ENCODE data around the gene SERP2. TPM values are rescaled to one million over a fixed set of nuclear protein-coding genes. Genes with fewer than 3 reads are reported as not detected.

The SERP2 gene
- total and polyA plus RNA-seq, 9 of the 15 experiments (the other 6 are each of a cell fraction or from before 2014, with no cell fraction given) = 0.13 TPM; not detected in 8

GRCh38 chr13:44382635-44383145 lies 9.1 kb downstream of the SERP2 start (continued):
- TF ChIP-seq HOXB6 (CRISPR knock-in tag; IDR thresholded peaks at IDR 0.05; ENCODE audit: borderline replicate concordance) = no peak
- TF ChIP-seq EP400 (IDR thresholded peaks at IDR 0.05) = no peak

GRCh38 chr13:44383945-44384344 lies 10.3 kb downstream of the SERP2 start:
- POLR2A ChIA-PET = interaction anchor here (1.0 kb wide), 1 partner anchor 9 kb away, joined by 3 read pairs; no protein-coding TSS in a partner anchor
- no peak overlapping the region for H3K4me3 ChIP-seq
- WGBS (ENCODE audit: insufficient coverage, low coverage, missing lambda C conversion rate) = 58% methylated on average over 5 of the region's 5 CpGs
- TF ChIP-seq PURB (CRISPR knock-in tag; IDR thresholded peaks at IDR 0.05; ENCODE audit: low read depth) = no peak
- no peak for TF ChIP-seq PHB2 (IDR thresholded peaks at IDR 0.05; ENCODE audit: low read depth)
- no peak for TF ChIP-seq ZNF263 (CRISPR knock-in tag; IDR thresholded peaks at IDR 0.05; ENCODE audit: borderline replicate concordance)
- no peak for TF ChIP-seq RBM39 (optimal IDR thresholded peaks at IDR 0.05; ENCODE audit: low read depth, low read length)
- no peak for TF ChIP-seq MTA3 (IDR thresholded peaks at IDR 0.05; ENCODE audit: borderline replicate concordance)
- TF ChIP-seq ETV6 (IDR thresholded peaks at IDR 0.05; ENCODE audit: borderline replicate concordance in 1 of 2, low read depth in 2 of 2, low read length in 1 of 2) = no peak
- TF ChIP-seq ETV6 (CRISPR knock-in tag; IDR thresholded peaks at IDR 0.05; ENCODE audit: borderline replicate concordance) = no peak
- no peak for TF ChIP-seq TCF7L2 (IDR thresholded peaks at IDR 0.05; ENCODE audit: low read depth, low read length)
- TF ChIP-seq ZBTB26 (CRISPR knock-in tag; IDR thresholded peaks at IDR 0.05) = no peak
- TF ChIP-seq TRIM24 (IDR thresholded peaks at IDR 0.05) = no peak
- no peak for TF ChIP-seq BRF2 (IDR thresholded peaks at IDR 0.05; ENCODE audit: borderline replicate concordance, insufficient read depth, insufficient read length)
- TF ChIP-seq ARID4B (CRISPR knock-in tag; IDR thresholded peaks at IDR 0.05) = no peak
- TF ChIP-seq KAT7 (CRISPR knock-in tag; IDR thresholded peaks at IDR 0.05; ENCODE audit: borderline replicate concordance) = no peak

More at GRCh38 chr13:44383945-44384344, 10.3 kb downstream of the SERP2 start:
- no peaks in the 10 kb centered on the region for H3K79me2 ChIP-seq (ENCODE audit: control insufficient read depth, insufficient read depth, low read length)
- H3K9ac ChIP-seq (ENCODE audit: insufficient read depth in 1 of 2, low read depth in 2 of 2, low read length in 2 of 2) = no peak overlapping the region
- no peaks in the 10 kb centered on the region for H3K36me3 ChIP-seq (ENCODE audit: control insufficient read depth, insufficient read depth, low read length)
- no peaks in the 10 kb centered on the region for H3K9me1 ChIP-seq (ENCODE audit: control insufficient read depth, insufficient read depth, low read length)
- in situ Hi-C loops (cut with MboI) (no loop called here), intact Hi-C loops (cut with micrococcal nuclease) (loop anchor here (2.0 kb wide), 1 partner anchor 53 kb away; no protein-coding TSS in a partner anchor)
- H3K4me2 ChIP-seq (ENCODE audit: insufficient read depth, low read length) = no peak overlapping the region
- no peak overlapping the region for H2AFZ ChIP-seq (ENCODE audit: low read depth, low read length)
- H4K20me1 ChIP-seq (replicated peaks; ENCODE audit: control insufficient read depth, insufficient read depth, low read length) = no peaks in the 10 kb centered on the region
- ATAC-seq (no peak), DNase-seq (ENCODE audit: extremely low read depth in 1 of 4, low spot score in 3 of 4) (no peak), FAIRE-seq (no peak)
- no peaks in the 10 kb centered on the region for H3K9me3 ChIP-seq (replicated peaks; ENCODE audit: control insufficient read depth, insufficient read depth, low read depth, low read length)
- H3K27me3 ChIP-seq (ENCODE audit: control insufficient read depth in 2 of 2, insufficient read depth in 2 of 2, low read length in 2 of 2) = no peaks in the 10 kb centered on the region
- H3K4me1 ChIP-seq (replicated peaks in 1 of 2; ENCODE audit: control insufficient read depth in 2 of 2, insufficient read depth in 2 of 2, low read length in 2 of 2) = peaks cover 28 to 44% of the 10 kb centered on the region in 2 experiments; a peak in 4 of 5 replicates
- BruUV-seq (replicated peaks) = no TSS peak
- CTCF ChIA-PET (ENCODE audit: low intra/inter-chr PET ratio) = no interaction called here
- no peak overlapping the region for H3K27ac ChIP-seq (ENCODE audit: extremely low read depth, low read depth, low read length)

Measured in K562 (cell line).